Kidney glomerular epithelial cell (primary cell): Measurements from ENCODE around the gene USP27X.

ENCODE experiments used
- DNase-seq: peaks from one replicate; lab custom pipeline; 2025; lab: John Stamatoyannopoulos, UW

Gene USP27X

DNA sequence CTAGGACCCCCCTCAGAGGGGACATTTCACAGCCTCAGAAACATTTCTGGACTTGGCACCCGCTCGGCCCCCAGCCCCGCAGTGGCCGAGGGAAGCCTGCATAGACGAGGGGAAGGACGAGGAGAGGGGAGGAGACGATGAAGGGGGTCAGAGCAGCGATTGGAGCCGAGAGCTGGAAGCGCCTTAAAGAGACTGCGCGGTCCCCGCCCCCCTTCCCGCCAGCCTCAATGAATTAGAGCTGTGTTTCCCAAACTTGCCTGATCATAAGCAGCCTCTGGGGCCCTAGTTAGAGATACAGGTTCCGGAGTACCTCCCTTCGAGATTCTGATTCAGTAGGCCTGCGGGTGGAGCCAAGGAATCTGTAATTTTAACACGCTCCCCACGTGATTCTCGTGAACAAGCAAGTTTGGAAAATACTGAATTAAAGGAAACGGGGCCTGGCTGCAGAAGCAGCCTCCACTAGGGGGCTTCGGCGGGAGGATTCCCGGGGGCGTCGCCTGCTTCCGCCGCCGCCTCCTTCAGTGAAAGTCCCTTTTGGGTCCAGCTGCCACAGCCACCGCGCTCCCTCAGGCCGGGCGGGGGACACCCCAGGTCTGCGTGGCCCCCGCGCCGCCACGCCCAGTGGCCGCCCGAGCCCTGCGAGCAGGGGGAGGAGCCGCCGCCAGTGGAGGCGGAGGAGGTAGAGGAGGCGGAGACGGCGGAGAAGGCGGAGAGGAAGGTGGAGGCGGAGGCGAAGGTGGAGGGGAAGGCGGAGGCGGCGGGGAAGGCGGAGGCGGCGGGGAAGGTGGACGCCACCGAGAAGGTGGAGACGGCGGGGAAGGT is at the start of gene USP27X:
Gene USP27X, plus strand, starts transcription at position 651 of the 822 bp plus-strand sequence. CDS start 824 bp downstream, outside the sequence.
- peak; percentile 56 for DNase-seq

DNA sequence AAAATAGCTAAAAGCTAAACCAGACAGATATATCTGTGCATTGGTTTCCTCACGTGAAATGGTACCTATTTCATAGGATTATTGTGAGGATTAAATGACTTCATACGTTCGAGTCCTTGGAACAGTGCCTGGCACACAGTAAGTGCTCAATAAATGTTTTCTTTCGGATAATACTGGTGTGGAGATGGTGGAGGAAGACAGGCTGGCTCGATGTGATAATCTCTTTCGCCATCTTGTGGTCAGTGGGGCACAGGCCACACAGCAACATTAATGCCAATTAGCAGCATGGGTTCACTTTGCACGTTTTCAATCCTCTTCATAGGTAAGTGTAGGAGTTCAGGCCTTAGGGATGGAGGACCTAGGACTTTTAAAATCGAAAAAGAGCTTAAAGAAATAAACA is 40.9 kb upstream of the USP27X start:
- peak; percentile 0 for DNase-seq

DNA sequence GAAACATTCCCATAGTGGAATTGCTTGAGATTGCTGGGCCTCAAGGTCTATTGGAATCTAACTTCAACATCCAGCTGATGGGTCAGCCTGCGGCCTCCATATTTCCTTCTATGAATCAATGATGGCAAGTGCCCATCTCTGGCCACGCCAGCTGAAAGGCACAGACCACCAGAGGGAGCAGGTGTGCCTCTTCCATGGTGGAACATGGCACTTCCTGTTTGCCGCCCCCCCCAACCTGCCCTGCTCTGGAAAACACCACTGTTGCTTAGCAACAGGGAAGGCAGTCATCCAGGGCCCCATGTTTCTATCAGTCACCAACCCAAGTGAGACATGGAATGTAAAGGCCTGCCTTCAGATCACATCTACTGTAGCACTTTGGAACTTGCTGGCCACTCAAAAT is 38.6 kb upstream of the USP27X start:
- DNase-seq = peak; percentile 40

DNA sequence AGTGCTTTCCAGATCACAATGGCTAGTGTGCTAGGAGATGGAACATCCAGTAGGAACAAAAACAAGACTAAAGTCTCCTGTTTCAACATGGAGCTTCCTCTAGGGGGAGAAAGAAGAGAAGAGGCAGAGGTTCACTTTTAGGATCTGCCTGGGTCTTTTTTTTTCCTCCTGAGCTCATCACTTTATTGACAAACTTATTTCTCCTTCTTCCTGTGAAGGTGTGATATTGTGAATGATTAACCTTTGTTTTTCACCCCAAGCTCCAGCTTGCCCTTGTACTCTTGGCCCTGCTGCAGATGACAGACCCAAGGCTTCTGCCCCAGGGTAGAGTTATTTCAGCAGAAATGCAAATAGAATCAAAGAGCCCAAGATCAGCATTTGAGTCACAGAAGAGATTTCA is 36.7 kb upstream of the USP27X start:
- DNase-seq = no peak

DNA sequence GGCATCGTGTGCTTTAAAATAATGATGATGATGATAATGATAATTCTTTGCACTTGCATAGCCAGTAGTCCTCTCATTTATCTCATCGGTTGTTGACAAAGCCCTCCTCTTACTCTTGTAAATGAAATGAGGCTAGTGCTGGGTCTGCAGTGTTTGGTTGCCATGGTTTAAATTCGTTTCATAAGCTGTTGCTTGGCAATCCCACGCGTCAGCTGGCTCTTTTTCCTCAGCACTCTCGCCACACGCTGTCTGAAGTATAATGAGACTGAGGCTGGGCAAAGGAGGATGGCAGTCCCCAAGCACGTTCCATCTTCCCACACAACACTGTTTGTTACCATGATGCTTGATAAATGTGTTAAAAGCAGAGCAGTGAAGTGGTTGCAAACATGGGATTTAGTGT is 34.7 kb upstream of the USP27X start:
- DNase-seq = no peak

DNA sequence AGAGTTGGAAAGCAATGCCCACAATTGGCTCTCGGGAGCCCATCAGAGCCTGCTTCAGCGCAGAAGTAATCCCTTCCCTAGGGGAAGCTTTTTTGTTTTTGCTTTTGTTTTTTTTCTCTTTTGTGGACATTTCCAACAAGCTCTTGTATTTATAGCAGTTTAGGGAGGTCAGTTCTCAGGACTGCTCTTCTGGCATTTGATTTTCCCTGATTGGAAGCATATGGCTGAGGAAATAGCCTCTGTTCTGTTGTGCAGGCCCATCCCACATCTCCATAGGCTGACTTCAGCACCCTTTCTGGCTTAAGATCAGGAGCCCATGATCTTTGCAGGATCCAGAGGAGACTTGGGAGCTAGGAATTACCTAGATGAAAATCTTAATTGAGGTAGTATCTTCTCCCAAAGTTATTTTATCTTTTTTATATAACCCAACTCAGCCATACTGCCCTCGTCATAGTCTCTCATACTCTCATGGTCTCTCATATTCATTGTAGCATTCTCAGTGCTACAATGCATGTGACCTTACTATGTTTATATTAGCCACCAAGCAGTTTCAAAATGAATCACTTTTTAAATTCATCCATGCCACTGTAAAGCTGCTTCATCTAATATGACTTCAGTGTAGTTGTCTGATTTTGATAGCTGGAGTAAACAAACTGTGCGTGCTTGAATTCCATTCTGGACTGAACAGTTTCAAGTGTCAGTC is 33.4 kb upstream of the USP27X start:
- no peak for DNase-seq

DNA sequence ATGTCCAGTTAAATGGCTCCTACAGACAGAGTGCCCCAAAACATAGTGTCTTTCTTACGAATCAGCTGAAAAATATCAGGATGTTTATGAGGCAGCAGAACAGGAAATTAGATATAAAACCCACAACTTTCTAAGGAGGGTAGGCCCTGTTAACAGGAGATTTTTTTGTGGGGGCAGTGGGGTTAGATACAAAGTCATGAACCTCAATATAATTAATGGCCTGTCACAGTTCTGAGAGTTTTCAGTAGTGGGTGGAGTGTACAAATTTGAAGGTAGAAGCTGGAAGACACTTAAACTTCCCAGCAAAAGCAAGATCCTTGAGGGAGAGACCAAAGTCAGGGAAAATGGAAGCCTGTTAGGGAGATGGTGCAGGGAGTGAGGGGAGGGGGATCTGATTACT is 32.8 kb upstream of the USP27X start:
- DNase-seq = no peak

DNA sequence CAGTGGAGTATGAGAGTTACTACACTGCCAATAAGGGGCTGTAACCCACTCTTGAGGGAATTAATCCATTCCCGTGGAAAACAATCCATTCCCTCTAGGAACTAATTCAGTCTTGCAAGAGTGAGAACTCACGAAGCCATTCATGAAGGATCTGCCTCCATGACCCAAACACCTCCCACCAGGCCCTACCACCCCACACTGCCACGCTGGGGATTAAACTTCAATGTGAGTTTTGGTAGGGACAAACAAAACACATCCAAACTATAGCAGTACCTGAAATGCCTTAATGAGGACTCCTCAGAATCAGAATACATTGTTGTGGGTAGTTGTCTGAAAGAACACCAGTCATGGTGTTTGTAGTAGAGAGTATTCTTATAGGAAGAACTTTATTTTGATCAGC is 31.0 kb upstream of the USP27X start:
- DNase-seq = no peak

DNA sequence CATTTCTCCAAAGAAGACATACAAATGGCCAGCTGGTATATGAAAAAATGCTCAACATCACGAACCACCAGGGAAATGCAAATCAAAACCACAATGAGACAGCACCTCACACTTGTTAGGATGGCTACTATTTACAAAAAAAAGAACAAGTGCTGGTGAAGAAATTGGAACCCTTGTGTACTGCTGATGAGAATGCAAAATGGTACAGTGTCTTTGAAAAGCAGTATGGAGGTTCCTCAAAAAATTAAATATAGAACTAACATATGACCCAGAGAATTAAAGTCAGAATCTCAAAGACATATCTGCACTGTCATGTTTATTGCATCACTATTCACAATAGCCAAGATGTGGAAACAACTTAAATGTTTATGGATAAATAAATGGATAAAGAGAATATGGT is 29.3 kb upstream of the USP27X start:
- DNase-seq = no peak

DNA sequence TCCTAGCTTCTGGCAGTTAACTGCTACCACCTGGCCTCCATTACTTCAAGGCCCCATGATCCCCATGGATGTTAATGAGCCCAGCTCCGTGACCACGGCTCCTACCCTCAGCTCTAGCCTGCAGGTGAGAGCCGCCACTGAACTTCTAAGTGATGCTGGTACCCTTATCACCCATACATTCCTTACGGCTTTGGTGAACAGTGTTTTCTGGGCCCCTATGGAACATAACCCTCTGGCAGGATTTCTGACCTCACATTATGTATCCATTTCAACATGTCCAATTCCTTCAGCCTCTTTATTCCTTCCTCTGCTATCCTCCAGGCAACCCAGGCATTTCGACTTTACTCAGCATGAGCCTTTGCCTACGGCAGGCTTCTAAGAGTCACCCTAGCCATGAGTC is 25.6 kb upstream of the USP27X start:
- DNase-seq = no peak

DNA sequence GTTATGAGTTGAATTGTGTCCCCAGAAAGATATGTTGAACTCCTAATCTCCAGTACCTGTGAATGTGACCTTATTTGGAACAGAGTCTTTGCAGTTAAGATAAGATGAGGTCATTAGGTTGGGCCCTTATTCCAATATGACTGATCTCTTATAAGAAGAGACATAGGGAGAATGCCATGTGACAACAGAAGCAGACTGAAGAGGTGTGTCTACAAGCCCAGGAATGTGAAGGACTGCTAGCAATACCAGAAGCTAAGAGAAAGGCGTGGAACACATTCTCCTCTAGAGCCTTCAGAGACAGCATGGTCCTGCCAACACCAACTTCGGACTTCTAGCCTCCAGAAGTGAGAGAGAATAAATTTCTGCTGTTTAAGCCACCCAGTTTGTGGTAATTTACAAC is 22.5 kb upstream of the USP27X start:
- no peak for DNase-seq

DNA sequence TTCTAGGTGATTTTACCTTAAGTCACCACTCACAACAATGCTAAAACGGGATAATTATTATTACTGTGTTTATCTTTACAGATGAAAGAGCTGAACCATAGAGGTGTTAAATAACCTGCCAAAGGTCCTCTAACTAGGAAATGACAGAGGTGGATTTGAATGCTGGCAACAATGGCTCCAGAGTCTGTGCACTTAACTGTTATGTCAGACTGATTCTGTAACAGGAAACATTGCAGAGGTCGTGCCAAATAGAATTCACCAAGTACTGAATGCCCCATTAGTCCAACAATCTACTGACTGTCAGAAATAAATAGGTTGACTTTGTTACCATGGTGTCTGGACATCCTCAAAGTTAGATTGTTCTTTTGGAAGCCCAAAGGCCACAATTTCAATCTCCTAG is 20.9 kb upstream of the USP27X start:
- no peak for DNase-seq

DNA sequence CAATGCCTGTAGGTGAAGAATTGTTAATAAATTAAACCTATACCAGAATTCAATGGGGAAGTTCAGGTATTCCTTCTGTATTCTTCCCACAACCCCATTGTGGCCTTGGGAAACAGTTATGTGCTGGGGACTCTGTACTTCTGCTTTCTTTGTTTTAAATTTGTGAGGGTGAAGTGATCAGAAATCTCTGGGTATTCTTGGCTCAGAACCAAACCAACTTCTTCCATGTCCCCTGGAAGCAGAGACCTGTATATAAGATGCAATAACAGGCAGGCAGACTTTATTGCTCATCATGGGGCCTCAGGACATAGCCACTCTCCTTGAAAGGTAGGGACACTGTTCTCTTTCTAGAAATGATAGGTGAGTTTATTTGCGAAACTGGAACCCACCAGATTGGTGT is 19.8 kb upstream of the USP27X start:
- no peak for DNase-seq

DNA sequence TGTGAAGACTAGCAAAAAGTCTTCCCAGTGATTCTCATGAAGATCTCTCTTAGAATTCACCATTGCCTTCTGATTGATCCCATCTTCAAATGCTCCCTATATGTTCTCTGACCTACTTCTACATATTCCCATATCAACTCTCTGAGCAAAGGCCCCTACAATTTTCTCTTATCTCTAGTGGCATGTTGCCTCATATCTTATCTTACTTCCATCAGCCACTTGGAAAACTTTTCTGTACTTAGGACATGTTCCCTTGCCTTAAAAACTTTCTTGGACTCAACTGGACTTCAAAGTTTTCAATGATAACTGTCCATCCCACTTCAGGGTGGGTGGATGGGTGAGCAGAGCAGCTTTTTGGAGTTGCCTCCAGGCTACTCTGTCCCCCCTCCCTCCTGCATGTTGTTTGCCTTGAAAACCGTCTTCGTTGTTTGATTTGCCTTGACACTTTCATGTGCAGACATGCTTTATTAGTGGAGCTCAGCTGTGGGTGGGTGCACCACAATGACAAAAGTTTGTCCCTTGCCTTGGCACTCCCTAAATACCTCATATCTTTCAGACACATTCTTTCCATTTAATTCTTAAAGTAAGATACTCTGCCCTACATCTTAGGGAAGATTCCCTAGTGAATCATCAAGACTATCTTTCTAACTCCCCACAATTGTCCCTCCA is 18.3 kb upstream of the USP27X start:
- no peak for DNase-seq

DNA sequence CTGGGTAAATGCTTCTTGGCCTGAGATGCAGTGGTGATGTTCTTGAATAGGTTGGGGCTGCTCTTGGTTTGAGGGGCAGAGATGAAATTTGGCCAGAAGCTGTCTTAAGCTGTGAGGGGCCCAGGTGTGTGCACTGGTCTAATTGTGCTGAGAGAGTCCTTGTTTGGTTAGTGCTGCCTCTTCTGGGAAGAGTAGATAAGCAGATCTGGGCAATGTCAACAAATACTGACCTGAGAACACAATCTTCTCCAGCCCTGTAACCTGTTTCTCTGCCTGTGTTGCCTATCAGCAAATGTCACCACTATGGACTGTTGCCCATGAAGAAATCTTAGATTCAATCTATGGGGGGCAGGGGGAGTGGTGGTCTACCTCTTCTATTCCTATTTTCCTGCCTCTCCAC is 17.2 kb upstream of the USP27X start:
- DNase-seq = no peak

DNA sequence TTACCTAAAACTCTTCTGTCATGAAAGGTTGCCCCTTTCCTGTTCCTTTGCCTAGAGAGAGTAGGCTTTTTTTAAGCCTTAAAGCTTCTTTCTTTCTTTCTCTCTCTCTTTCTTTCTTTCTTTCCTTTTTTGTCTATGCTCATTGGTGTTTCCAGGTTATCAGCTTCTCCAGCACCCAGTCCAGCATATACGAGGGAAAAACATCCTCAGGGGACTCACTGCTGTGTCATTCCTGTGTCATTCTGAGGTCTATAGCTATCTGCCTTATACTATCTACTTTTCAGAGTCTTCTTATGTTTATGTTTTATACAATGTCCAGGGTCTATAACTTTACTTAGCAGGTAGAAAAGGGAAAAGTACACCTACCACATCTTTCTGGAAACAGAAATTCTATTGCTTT is 10.5 kb upstream of the USP27X start:
- no peak for DNase-seq

DNA sequence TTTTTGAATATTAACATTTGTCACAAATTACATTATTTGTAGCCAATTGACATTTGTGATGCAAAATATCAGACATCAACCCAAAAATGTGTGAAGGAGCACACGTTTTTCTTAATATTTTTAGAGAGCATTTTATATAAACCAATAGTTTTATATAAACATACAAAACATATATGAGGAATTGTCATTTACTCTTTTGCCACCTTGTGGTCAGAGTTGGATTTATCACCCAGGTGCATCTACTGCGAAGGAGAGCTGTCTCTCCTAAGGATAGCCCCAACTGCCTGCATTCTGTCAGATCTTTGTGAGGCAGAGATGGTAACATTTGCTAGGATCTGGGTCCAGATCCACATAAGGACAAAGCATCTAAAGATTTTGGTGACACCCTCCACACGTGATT is 2.5 kb upstream of the USP27X start:
- DNase-seq = peak; percentile 45

DNA sequence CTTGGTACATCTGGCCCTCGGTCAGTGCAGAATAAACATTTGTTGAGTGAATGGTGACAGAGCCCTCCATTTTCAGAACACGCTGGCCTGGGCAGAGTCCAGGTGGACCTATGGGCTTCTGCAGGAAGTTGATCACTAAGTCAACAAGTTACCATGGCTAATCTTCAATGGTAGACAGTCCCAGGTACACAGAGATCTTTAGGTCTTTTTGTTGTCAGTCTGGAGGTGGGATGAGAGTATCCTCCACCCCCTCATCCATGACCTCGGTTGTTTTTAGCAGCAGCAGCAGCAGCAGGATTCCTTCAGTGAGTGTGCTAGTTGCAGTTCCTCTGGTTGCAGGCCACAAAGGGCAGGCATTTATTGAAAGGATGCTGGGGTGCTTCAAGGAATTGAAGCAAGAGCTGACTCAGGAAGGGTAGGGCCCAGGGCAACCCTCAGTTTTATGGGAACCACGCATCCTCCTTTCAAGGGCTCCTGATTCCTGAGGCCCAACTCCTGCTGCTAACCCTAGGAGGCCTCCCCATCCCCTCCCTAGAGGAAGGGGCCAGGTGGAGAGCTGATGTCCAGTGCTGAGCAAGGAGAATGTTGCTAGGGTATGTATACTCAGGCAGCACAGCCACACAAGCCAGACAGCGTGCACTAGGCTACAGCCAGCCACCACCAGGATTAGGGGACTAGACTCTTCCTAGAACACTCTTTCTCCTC is 1.7 kb upstream of the USP27X start:
- no peak for DNase-seq

DNA sequence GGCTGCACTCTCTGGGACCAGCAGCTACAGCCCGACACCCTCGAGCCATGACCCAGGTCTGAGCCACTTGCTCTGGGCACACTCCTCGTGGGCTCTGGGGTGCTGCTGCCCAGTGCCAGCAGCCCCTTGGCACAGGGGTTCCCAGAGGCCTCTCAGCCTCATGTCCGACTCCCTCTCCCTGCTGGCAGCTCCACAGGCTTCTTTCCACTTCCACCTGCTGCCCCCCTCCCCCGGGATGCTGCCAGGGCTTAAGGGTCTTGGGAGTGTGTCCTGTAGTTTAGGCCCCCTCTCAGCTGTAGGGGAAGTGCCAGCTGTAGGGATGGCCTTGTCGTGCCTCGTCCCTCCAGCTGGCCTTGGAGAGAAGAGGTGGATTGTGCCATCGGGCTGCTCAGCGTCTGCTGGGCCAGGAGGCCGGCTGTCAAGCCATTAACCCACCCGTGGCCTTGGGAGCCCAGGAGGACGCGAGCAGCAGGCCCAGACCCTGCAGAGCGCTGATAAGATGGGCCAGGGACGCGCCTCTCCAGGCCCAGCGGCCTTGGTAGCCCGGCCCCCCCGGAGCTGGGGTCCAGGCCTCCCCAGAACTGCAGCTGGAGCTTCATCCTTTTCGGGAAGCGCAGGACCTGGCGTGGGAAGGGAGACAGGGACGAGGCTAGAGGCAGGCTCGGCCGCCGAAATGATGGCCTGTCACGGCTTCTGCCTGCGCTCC is 1.0 kb upstream of the USP27X start:
- DNase-seq = no peak

DNA sequence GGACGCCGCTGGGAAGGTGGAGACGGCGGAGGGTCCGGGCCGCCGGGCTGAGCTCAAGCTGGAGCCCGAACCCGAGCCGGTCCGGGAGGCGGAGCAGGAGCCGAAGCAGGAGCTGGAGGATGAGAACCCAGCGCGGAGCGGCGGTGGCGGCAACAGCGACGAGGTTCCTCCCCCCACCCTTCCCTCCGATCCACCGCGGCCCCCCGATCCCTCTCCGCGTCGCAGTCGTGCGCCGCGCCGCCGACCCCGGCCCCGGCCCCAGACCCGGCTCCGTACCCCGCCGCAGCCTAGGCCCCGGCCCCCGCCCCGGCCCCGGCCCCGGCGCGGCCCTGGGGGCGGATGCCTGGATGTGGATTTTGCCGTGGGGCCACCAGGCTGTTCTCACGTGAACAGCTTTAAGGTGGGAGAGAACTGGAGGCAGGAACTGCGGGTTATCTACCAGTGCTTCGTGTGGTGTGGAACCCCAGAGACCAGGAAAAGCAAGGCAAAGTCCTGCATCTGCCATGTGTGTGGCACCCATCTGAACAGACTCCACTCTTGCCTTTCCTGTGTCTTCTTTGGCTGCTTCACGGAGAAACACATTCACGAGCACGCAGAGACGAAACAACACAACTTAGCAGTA is 483 bp downstream of the USP27X start:
- no peak for DNase-seq

DNA sequence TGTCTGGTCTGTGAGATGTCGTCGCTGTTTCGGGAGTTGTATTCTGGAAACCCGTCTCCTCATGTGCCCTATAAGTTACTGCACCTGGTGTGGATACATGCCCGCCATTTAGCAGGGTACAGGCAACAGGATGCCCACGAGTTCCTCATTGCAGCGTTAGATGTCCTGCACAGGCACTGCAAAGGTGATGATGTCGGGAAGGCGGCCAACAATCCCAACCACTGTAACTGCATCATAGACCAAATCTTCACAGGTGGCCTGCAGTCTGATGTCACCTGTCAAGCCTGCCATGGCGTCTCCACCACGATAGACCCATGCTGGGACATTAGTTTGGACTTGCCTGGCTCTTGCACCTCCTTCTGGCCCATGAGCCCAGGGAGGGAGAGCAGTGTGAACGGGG is 1.4 kb downstream of the USP27X start:
- no peak for DNase-seq
